Bronchus fibroblast of lung (primary cell): ENCODE measurements around the gene SRP68. TPM values are rescaled to one million over a fixed set of nuclear protein-coding genes. Genes with fewer than 3 reads are reported as not detected.

Experiments
- total RNA-seq: library from RNA; depleted of rRNA; stranded (reverse); fragments of >200 nt; gene quantifications from 2 replicates; pipeline ENCODE4 v1.2.3, GENCODE V29; 2015

SRP68 gene
- total RNA-seq, result 24.4 and 24.7 TPM in 2 replicates

DNA sequence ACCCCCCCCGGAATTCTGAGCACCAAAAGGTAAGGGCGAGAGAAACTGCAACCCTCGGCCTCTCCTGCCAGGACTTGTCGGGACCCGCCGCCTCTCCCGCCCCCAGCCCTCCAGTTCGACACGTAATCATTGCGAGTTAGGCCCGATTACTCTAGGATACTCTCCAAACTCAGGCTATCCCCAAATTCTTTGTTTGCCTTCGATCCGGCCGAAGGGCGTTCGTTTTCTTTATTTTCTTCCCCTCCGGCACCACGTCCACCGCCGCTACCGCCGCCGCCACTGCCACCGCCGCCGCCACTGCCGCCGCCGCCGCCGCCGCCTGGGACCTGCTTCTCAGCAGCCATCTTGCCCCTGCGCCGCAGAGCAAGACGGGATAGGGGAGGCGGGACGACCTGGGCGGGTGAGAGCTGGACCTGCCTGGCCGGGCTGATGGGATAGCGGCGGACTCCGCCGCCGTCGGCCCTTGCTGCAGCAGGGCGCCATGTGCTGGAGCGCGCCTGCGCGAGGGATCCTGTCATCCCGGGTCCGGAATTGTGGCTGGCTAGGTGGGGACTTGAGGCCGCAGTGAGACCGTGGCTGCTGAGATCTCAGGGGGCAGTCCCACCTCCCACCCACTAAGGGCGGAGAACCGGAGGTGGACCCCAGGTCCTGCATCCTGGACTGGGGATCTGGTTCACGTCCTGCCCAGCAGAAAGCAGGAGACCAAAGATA, at the start of gene SRP68:
TSS of gene SRP68 (minus strand) at position 370 of the 711 bp plus-strand sequence. CDS start at position 344, 26 bp downstream.

DNA sequence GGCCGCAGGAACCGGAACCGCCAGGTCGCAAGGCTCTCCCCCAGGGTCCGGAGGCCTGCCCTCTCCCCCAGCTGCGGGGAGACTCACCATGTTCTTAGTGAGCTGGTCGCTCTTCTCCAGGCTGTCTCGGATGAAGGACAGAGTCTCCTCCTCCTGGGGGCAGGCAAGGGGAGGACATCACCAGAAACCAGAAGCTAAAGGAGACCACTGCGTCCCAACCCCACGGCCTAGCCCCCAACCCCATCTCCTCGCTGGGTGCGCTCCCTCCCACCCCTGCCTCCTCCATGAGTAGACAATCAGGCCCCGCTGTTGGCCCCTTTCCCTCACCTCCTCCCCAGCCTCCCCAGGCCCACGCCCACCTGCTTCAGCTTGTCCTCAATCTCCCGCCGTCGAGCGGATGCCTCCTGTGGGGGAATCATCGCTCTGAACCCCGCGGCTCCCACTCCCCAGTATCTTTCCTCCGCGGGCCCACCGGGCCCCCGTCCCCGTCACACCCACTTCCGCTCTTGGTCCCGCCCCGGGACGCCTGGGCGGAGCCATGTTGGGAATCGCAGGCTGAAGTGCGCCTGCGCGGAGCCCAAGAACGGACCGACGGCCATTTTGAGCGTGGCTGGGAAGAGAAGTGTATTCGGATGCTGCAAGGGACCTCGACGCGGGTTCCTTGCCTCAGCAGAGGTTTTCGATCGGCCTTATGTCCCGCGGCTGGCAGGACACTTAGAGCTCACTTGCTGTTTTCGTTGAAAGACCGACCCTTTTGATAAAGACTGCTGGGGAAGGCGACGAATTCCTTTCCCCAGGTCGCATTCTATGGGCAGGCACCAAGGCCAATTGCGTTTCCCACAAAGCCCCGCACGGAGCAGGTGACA, 31.2 kb upstream of the SRP68 start, which contains the start of gene EXOC7:
TSS of gene EXOC7 (minus strand) at position 514 of the 866 bp plus-strand sequence. CDS start at position 419, 95 bp downstream.

DNA sequence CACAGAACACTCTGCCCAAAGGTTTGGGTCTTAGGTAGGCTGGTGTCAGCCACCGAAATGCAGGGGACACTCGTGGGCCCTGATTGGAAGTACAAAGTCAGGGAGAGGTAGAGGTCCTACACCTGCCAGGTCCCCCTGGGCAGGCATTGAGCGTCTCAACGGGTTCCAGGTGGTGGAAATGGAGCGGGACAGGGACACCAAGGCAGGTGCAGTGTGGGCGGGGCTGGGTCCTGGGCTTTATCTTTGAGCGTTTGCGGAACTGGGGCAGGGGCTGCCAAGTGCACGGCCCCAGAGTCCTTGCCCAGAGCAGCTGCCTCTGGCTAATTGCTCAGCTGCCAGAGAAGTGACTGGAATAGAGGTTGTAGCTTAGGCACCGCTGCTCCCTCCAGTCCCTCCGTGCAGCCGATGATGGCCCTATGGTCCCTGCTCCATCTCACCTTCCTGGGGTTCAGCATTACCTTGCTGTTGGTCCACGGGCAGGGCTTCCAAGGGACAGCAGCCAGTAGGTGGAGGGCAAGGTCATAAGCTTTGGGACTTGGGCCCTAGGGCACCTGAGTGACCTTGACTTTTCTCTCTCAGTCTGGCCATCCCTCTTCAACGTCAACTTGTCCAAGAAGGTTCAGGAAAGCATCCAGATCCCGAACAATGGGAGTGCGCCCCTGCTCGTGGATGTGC, 6.7 kb upstream of the SRP68 start, which contains the start of gene ZACN:
TSS of gene ZACN (plus strand) at position 323 of the 675 bp plus-strand sequence. CDS start at position 406, 83 bp downstream.

DNA sequence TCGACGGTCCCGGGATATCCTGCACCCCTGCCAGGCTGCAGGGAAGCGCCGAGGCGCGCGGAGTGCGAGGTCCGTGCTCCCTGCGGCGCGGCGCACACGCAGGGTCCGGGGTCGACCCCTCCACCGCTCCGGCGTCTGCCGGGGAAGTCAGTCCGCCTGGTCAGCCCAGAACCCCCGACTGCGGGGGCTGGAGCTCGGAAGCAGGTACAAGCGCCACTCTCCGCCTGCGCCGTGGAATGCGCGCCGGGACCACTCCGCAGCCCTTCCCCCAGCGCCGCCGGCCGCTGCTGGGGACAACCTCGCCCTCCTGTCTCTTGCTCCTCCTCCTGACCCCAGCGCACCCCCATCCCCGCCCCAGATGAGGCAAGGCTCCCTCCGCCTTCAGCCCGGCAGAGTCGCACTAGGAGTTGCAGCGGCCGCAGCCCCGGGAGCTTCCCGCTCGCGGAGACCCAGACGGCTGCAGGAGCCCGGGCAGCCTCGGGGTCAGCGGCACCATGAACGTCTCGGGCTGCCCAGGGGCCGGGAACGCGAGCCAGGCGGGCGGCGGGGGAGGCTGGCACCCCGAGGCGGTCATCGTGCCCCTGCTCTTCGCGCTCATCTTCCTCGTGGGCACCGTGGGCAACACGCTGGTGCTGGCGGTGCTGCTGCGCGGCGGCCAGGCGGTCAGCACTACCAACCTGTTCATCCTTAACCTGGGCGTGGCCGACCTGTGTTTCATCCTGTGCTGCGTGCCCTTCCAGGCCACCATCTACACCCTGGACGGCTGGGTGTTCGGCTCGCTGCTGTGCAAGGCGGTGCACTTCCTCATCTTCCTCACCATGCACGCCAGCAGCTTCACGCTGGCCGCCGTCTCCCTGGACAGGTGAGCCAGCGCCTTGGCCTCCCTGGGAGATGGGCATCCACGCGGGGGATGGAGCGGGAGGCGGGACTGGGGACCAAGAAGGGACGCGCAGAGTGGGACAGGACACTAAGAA, 2.4 kb upstream of the SRP68 start, which contains the start of gene GALR2:
TSS of gene GALR2 (plus strand) at position 392 of the 974 bp plus-strand sequence. CDS start at position 495, 103 bp downstream.

GRCh38 chr17:76027159-76027839, 45.0 kb downstream of the SRP68 start, which contains the start of gene EVPL:
Gene EVPL (minus strand): TSS chr17:76027306. CDS start chr17:76027198, 108 bp downstream.

DNA sequence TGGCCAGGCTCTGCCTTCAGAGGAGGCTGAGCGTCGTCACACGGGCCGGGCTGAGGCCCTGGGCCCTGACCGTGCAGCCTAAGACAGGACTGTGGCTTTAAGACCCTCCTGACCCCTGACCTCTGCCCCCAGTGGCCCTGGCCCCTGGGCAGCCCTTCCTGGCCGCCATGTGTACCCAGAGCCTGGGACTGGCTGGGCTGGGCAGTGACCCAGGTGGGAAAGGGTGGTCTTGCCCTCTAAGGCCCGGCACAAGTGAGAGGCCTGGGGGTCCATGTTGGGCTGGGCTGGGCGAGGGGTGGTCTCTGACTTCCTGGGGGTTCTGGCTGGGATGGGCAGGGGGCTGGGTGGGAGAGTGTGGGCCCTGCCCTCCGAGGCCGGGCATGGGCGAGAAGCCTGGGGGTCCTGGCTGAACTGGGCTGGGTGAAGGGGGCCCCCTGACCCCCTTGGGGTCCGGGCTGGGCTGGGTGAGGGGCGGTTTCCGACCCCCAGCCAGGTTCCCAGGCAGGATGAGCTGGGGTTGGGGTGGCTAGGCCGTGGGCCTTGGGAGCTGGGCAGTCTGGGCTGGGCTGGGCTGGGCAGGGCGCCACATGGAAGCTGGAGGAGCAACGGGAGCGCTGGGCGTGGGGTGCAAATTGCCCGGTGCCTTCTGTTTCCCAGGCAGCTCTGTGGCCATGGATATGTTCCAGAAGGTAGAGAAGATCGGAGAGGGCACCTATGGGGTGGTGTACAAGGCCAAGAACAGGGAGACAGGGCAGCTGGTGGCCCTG, 71.4 kb downstream of the SRP68 start, which contains the start of gene CDK3:
TSS of gene CDK3 (plus strand) at position 101 of the 767 bp plus-strand sequence. CDS start at position 672, 571 bp downstream.

Other genes starting within 250 kb of the SRP68 start
- 0.84 and 1.5 TPM in 2 replicates for gene UNC13D, start 228.1 kb downstream of the SRP68 start, total RNA-seq
- gene WBP2, start 217.2 kb downstream of the SRP68 start, total RNA-seq, result 59.3 and 73.1 TPM in 2 replicates
- gene TRIM47, start 193.9 kb downstream of the SRP68 start, total RNA-seq, result 12.8 and 15.1 TPM in 2 replicates
- gene TRIM65, start 175.6 kb downstream of the SRP68 start, total RNA-seq, result 20.2 and 23.4 TPM in 2 replicates
- 23.5 and 26.0 TPM in 2 replicates for gene MRPL38, start 167.6 kb downstream of the SRP68 start, total RNA-seq
- gene FBF1, start 131.5 kb downstream of the SRP68 start, total RNA-seq, result 10.8 and 13.7 TPM in 2 replicates
- gene ACOX1, start 93.4 kb downstream of the SRP68 start, total RNA-seq, result 24.7 and 26.8 TPM in 2 replicates
- gene TEN1, start 93.3 kb downstream of the SRP68 start, total RNA-seq, result 15.9 and 16.0 TPM in 2 replicates
- 2.2 and 3.5 TPM in 2 replicates for gene CDK3, start 71.7 kb downstream of the SRP68 start, total RNA-seq
- not detected in 2 replicates for gene EVPL, start 45.2 kb downstream of the SRP68 start, total RNA-seq
- gene GALR2, start 2.3 kb upstream of the SRP68 start, total RNA-seq, result 0.17 TPM in 1 of 2 replicates, not detected in the other
- gene ZACN, start 6.7 kb upstream of the SRP68 start, total RNA-seq, result not detected in 2 replicates
- 42.8 and 44.0 TPM in 2 replicates for gene EXOC7, start 31.3 kb upstream of the SRP68 start, total RNA-seq
- gene FOXJ1, start 68.7 kb upstream of the SRP68 start, total RNA-seq, result under 0.01 and 0.17 TPM in 2 replicates
- gene RNF157, start 168.0 kb upstream of the SRP68 start, total RNA-seq, result 1.0 and 2.5 TPM in 2 replicates
- gene UBALD2, start 192.8 kb upstream of the SRP68 start, total RNA-seq, result 18.3 and 25.6 TPM in 2 replicates
- 0.59 and 0.84 TPM in 2 replicates for gene QRICH2, start 235.8 kb upstream of the SRP68 start, total RNA-seq